ENCODE measurements around the gene GOLGA8O. TPM values are rescaled to one million over a fixed set of nuclear protein-coding genes. Genes with fewer than 3 reads are reported as not detected.
"Not testable (repeated sequence)": the region's sequence is repeated elsewhere in the genome, so short reads cannot be mapped to it uniquely, and the experiment has no call there.

Gene GOLGA8O
- total and polyA plus RNA-seq, 2 donors: 0.21 to 0.33 TPM

- no CpG with 5 or more reads among the region's 73 CpGs for WGBS
- not testable (repeated sequence) for H3K9me3 ChIP-seq (ENCODE audit: control insufficient read depth in 2 of 2, insufficient read depth in 1 of 2, low read length in 1 of 2); H3K27me3 ChIP-seq (ENCODE audit: control insufficient read depth in 2 of 2, insufficient read depth in 1 of 2, low read length in 1 of 2); H3K4me1 ChIP-seq (ENCODE audit: control insufficient read depth in 2 of 2, insufficient read depth in 2 of 2, low read length in 2 of 2); H3K4me3 ChIP-seq (ENCODE audit: low read length in 2 of 2); H3K27ac ChIP-seq (ENCODE audit: low read depth in 1 of 2, low read length in 1 of 2); DNase-seq (ENCODE audit: low read depth in 6 of 9, low spot score in 9 of 9); H3K36me3 ChIP-seq (ENCODE audit: control insufficient read depth in 2 of 2, insufficient read depth in 2 of 2, low read length in 1 of 2)
These were observed 21.1 kb downstream of the GOLGA8O start for GRCh38 chr15:32434102-32434963.

DNA sequence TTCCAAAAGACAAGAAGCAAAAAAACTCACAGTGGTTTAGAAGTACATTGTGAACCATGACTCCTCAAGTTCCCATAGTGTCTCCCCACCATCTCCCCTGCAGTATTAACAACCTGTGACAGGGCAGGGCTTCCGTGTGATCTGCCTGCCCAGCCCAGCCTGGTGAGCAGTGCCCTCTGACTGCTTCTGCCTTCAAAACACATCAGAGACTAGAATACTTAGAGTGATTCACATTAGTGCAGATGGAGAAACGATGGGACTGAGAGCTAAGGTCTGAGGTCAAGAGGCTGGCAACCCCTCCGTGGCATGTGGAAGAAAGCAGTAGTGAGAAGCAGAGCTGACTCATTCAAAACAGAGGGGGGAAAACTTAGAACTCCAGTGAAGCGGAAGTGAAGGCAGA, 27.8 kb downstream of the GOLGA8O start:
- H3K4me1 ChIP-seq (ENCODE audit: control insufficient read depth in 2 of 2, insufficient read depth in 2 of 2, low read length in 2 of 2); H3K4me3 ChIP-seq (ENCODE audit: low read length in 2 of 2); DNase-seq (ENCODE audit: low read depth in 6 of 9, low spot score in 9 of 9); H3K9me3 ChIP-seq (ENCODE audit: control insufficient read depth in 2 of 2, insufficient read depth in 1 of 2, low read length in 1 of 2); H3K36me3 ChIP-seq (ENCODE audit: control insufficient read depth in 2 of 2, insufficient read depth in 2 of 2, low read length in 1 of 2); H3K27me3 ChIP-seq (ENCODE audit: control insufficient read depth in 2 of 2, insufficient read depth in 1 of 2, low read length in 1 of 2); H3K27ac ChIP-seq (ENCODE audit: low read depth in 1 of 2, low read length in 1 of 2): not testable (repeated sequence)
- 46% methylated on average over 1 of the region's 4 CpGs for WGBS

DNA sequence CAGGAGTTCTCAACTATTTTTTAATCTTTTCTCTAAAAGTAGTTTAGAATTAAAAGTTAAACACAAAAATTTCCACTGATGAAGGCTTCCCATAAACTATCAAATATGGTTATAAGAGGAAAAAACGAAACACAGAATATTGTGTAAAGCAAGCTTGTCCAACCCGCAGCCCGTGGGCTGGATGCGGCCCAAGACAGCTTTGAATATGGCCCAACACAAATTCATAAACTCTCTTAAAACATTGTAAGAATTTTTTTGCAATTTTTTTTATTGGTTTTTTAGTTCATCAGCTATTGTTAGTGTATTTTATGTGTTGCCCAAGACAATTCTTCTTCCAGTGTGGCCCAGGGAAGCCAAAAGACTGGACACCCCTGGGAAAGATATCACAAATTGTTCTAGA, 28.9 kb downstream of the GOLGA8O start:
- H3K4me3 ChIP-seq (ENCODE audit: low read length in 2 of 2); H3K9me3 ChIP-seq (ENCODE audit: control insufficient read depth in 2 of 2, insufficient read depth in 1 of 2, low read length in 1 of 2); DNase-seq (ENCODE audit: low read depth in 6 of 9, low spot score in 9 of 9); H3K27me3 ChIP-seq (ENCODE audit: control insufficient read depth in 2 of 2, insufficient read depth in 1 of 2, low read length in 1 of 2); H3K4me1 ChIP-seq (ENCODE audit: control insufficient read depth in 2 of 2, insufficient read depth in 2 of 2, low read length in 2 of 2); H3K36me3 ChIP-seq (ENCODE audit: control insufficient read depth in 2 of 2, insufficient read depth in 2 of 2, low read length in 1 of 2); H3K27ac ChIP-seq (ENCODE audit: low read depth in 1 of 2, low read length in 1 of 2): not testable (repeated sequence)
- WGBS: 96% methylated on average over 4 of the region's 4 CpGs

DNA sequence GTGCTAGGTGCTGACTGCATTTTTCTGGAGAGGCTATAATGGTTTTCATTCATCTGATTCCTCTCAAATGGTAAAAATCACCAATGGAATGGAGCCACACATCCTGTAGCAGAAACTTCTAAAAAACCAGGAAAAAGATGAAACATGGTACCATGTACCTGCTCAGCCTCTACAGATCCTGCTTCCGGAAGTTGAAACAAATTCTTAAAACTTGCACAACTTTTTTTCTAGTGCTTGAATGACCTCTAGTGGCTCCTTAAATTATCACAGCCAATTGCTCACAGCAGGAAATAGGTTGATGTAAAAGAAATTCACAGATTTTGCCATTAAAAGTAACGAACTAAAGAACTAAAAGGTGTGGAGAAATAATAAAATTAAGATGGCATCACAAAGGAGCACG, 47.5 kb downstream of the GOLGA8O start:
- H3K27me3 ChIP-seq (ENCODE audit: control insufficient read depth in 2 of 2, insufficient read depth in 1 of 2, low read length in 1 of 2); H3K36me3 ChIP-seq (ENCODE audit: control insufficient read depth in 2 of 2, insufficient read depth in 2 of 2, low read length in 1 of 2); H3K27ac ChIP-seq (ENCODE audit: low read depth in 1 of 2, low read length in 1 of 2); H3K4me1 ChIP-seq (ENCODE audit: control insufficient read depth in 2 of 2, insufficient read depth in 2 of 2, low read length in 2 of 2); H3K4me3 ChIP-seq (ENCODE audit: low read length in 2 of 2); DNase-seq (ENCODE audit: low read depth in 6 of 9, low spot score in 9 of 9); H3K9me3 ChIP-seq (ENCODE audit: control insufficient read depth in 2 of 2, insufficient read depth in 1 of 2, low read length in 1 of 2): not testable (repeated sequence)
- WGBS: 6% methylated on average over 2 of the region's 3 CpGs

GRCh38 chr15:32403192-32403591, 52.2 kb downstream of the GOLGA8O start, which contains the start of gene GOLGA8K:
Gene GOLGA8K (minus strand): TSS chr15:32403292. CDS start chr15:32403194, 98 bp downstream.
- not testable (repeated sequence) for H3K9me3 ChIP-seq (ENCODE audit: control insufficient read depth in 2 of 2, insufficient read depth in 1 of 2, low read length in 1 of 2); H3K36me3 ChIP-seq (ENCODE audit: control insufficient read depth in 2 of 2, insufficient read depth in 2 of 2, low read length in 1 of 2); DNase-seq (ENCODE audit: low read depth in 6 of 9, low spot score in 9 of 9); H3K4me1 ChIP-seq (ENCODE audit: control insufficient read depth in 2 of 2, insufficient read depth in 2 of 2, low read length in 2 of 2); H3K27me3 ChIP-seq (ENCODE audit: control insufficient read depth in 2 of 2, insufficient read depth in 1 of 2, low read length in 1 of 2); H3K4me3 ChIP-seq (ENCODE audit: low read length in 2 of 2); H3K27ac ChIP-seq (ENCODE audit: low read depth in 1 of 2, low read length in 1 of 2)
- WGBS: no CpG with 5 or more reads among the region's 8 CpGs

GRCh38 chr15:32396522-32396921, 58.9 kb downstream of the GOLGA8O start:
- not testable (repeated sequence) for H3K36me3 ChIP-seq (ENCODE audit: control insufficient read depth in 2 of 2, insufficient read depth in 2 of 2, low read length in 1 of 2); H3K4me3 ChIP-seq (ENCODE audit: low read length in 2 of 2); DNase-seq (ENCODE audit: low read depth in 6 of 9, low spot score in 9 of 9); H3K27me3 ChIP-seq (ENCODE audit: control insufficient read depth in 2 of 2, insufficient read depth in 1 of 2, low read length in 1 of 2); H3K4me1 ChIP-seq (ENCODE audit: control insufficient read depth in 2 of 2, insufficient read depth in 2 of 2, low read length in 2 of 2); H3K9me3 ChIP-seq (ENCODE audit: control insufficient read depth in 2 of 2, insufficient read depth in 1 of 2, low read length in 1 of 2); H3K27ac ChIP-seq (ENCODE audit: low read depth in 1 of 2, low read length in 1 of 2)
- WGBS: 90% methylated on average over 3 of the region's 8 CpGs

Other genes with a start within 250 kb of the GOLGA8O start
- gene GOLGA8K, start 52.3 kb downstream of the GOLGA8O start, total RNA-seq: 0.28 TPM
- gene GOLGA8K, start 52.3 kb downstream of the GOLGA8O start, polyA plus RNA-seq: 0.37 TPM
- gene GOLGA8N, start 137.8 kb upstream of the GOLGA8O start, total RNA-seq: 2.2 TPM
- 13.8 TPM for gene GOLGA8N, start 137.8 kb upstream of the GOLGA8O start, polyA plus RNA-seq
- 25.2 TPM for gene ARHGAP11A, start 159.9 kb upstream of the GOLGA8O start, total RNA-seq
- 4.4 TPM for gene ARHGAP11A, start 159.9 kb upstream of the GOLGA8O start, polyA plus RNA-seq
- 2.0 TPM for gene SCG5, start 186.1 kb upstream of the GOLGA8O start, total RNA-seq
- gene SCG5, start 186.1 kb upstream of the GOLGA8O start, polyA plus RNA-seq: 3.4 TPM

Data from thymus (tissue), 11 donors.